ENCODE data around the gene ADAM22.

DNA sequence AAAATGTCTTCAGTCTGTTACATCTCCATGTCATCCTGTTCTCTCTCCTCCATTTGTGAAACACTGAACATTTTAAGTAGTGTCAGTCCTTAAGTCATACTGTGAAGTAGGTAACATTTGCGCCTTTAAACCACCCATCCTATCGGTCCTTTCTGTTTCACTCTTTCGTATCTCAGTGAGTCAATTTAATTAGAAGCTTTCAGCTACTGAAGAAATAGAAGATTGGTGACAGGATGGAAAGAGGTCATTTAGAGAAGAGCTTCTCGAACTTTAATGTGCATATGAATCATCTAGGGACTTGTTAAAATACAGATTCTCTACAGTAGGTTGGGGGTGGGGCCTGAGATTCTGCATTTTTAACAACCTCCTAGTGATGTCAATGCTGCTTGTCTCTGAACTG is 172.4 kb downstream of the ADAM22 start:
- TF ChIP-seq EZH2phosphoT487 (IDR thresholded peaks at IDR 0.05; ENCODE audit: insufficient read depth, low read depth) (no peak), EZH2 (IDR thresholded peaks at IDR 0.05; ENCODE audit: insufficient read depth, poor library complexity, severe bottlenecking) (no peak)

Data from GM23248 (cell line).